ENCODE data around the gene JARID2.

DNA sequence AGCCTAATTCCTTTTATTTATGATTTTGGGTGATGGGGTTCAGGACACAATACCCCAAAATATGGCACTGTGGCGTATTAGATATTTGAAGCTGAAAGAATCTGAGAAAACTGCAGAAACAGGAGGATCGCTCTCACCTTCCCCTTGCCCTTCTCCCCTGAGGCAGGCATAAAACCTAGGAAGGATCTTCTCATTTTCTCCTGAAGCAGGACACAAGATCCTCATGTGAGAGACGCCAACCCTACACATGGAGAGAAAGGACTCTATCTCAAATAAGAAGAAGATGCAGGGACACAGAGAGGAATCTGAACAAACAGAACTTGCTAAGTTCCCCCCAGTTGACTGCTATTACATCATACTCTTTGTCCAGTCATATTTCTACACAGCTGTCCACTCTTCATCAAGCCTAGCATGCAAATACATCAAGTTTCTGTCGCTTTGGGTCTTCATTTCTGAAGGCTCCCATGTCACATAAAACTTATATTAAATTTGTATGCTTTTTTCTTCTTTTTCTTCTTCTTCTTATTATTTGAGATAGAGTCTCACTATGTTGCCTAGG is 307.9 kb downstream of the JARID2 start:
- TF ChIP-seq CTCF (IDR thresholded peaks at IDR 0.05) (no peak), POLR2A (IDR thresholded peaks at IDR 0.05) (no peak)
